NB4 (cell line): ENCODE measurements around the gene IER5.
"Not testable (repeated sequence)": the region's sequence is repeated elsewhere in the genome, so short reads cannot be mapped to it uniquely, and the experiment has no call there.

Source experiments
- DNase-seq: peaks from one replicate; pipeline ENCODE4 v3.0.0; 2010; ENCODE audit warnings: low read depth
- H3K4me3 ChIP-seq: one replicate; pipeline ENCODE4 v1.5.1; 2011; ENCODE audit warnings: mild to moderate bottlenecking, low read depth, low read length, moderate library complexity
- MYC ChIP-seq: IDR thresholded peaks from 2 replicates; pipeline ENCODE4 v1.6.1; 2011; ENCODE audit warnings: low read depth, low read length
- POLR2A ChIP-seq: IDR thresholded peaks from 2 replicates; pipeline ENCODE4 v1.6.1; 2011; ENCODE audit warnings: mild to moderate bottlenecking; ENCODE audit not compliant: insufficient read length; ENCODE audit errors: extremely low read depth
- TF ChIP-seq, protein P1 (sequence below): IDR thresholded peaks from one replicate; pipeline ENCODE4 v1.5.1; 2012; ENCODE audit warnings: low read depth, low read length
- TF ChIP-seq, protein P2 (sequence below): IDR thresholded peaks from 2 replicates; pipeline ENCODE4 v1.6.1; 2011; ENCODE audit warnings: low read depth, low read length

IER5 gene

DNA sequence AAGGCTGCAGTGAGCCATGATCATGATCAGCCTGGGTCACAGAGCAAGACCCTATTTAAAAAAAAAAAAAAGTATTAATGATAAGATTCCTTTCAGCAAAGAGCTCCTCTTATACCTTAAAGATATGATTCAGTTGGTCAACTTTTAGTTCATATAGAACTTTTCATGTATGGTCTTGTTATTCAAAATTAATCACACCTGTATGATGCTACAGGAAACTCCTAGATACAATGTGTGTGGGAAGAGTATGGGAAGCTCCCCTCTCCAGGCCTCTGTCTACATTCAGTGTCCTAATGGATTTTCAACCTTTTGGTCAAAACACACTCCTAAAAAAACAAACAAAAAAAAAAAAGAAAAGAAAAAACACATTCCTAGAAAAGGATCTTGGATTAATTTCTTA is 37.6 kb upstream of the IER5 start:
- no peak for DNase-seq
- TF ChIP-seq POLR2A (no peak), MYC (no peak)
- TF ChIP-seq, protein P1, sequence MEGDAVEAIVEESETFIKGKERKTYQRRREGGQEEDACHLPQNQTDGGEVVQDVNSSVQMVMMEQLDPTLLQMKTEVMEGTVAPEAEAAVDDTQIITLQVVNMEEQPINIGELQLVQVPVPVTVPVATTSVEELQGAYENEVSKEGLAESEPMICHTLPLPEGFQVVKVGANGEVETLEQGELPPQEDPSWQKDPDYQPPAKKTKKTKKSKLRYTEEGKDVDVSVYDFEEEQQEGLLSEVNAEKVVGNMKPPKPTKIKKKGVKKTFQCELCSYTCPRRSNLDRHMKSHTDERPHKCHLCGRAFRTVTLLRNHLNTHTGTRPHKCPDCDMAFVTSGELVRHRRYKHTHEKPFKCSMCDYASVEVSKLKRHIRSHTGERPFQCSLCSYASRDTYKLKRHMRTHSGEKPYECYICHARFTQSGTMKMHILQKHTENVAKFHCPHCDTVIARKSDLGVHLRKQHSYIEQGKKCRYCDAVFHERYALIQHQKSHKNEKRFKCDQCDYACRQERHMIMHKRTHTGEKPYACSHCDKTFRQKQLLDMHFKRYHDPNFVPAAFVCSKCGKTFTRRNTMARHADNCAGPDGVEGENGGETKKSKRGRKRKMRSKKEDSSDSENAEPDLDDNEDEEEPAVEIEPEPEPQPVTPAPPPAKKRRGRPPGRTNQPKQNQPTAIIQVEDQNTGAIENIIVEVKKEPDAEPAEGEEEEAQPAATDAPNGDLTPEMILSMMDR, result no peak
- TF ChIP-seq, protein P2, sequence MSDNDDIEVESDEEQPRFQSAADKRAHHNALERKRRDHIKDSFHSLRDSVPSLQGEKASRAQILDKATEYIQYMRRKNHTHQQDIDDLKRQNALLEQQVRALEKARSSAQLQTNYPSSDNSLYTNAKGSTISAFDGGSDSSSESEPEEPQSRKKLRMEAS, result no peak

DNA sequence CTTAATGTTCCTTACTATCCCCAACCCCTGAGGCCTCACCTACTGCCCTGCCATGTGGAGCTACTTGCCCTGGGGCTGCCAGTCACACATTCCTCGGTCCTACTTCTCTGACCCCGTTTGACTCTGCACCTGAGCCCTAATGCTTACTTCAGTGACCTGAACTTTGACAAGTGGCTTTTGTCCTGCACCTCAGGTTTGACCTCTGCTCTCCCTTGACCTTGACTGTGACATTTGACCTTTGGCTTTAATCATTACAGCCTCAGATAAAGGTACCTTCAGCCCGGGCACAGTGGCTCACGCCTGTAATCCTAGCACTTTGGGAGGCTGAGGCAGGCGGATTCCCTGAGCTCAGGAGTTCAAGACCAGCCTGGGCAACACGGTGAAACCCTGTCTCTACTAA is 31.9 kb upstream of the IER5 start:
- DNase-seq, result no peak
- no peak for TF ChIP-seq MYC
- TF ChIP-seq, protein P1, result no peak
- TF ChIP-seq, protein P2, result no peak
- TF ChIP-seq POLR2A, result no peak
- no peak overlapping the region for H3K4me3 ChIP-seq

More for the DNA sequence above, 37.6 kb upstream of the IER5 start:
- no peak overlapping the region for H3K4me3 ChIP-seq

DNA sequence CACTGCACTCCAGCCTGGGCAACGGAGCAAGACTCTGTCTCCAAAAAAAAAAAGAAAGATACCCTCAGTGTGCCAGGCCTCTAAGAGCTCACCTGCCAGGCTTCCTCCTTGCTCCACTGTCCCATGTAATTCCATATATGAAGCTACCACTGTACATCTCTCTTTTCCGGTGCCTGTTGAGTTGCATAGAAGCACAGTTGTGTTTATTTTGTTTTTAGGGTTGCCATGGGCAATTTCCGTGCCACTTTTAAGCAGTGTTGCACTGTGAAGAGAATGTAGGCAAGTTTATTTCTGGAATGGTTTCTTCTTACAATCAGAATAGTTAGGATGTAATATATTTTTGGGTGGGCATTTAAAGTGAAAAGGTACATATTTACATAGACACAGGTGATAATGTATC is 31.4 kb upstream of the IER5 start:
- H3K4me3 ChIP-seq, result no peak overlapping the region
- TF ChIP-seq MYC (no peak), POLR2A (no peak)
- TF ChIP-seq, protein P2, result no peak
- TF ChIP-seq, protein P1, result no peak
- no peak for DNase-seq

DNA sequence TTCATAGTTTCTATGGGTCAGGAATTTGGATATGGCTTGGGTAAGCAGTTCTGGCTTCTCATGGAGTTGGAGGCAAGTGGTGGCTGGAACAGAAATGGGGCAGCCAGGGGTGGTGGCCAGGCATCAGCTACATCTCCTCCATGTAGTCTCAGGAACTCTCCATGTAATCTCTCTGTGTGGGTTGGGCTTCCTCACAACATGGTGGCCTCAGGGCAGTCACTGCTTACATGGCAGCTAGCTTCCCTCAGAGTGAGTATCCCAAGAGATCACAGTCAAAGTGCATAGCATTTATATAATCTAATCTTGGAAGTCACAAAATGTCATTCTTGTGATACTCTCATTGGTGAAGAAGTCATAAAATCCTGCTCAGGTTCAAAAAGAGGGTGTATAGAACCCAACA is 29.1 kb upstream of the IER5 start:
- no peak overlapping the region for H3K4me3 ChIP-seq
- no peak for DNase-seq
- TF ChIP-seq, protein P1, result no peak
- TF ChIP-seq, protein P2, result no peak
- no peak for TF ChIP-seq MYC
- no peak for TF ChIP-seq POLR2A

DNA sequence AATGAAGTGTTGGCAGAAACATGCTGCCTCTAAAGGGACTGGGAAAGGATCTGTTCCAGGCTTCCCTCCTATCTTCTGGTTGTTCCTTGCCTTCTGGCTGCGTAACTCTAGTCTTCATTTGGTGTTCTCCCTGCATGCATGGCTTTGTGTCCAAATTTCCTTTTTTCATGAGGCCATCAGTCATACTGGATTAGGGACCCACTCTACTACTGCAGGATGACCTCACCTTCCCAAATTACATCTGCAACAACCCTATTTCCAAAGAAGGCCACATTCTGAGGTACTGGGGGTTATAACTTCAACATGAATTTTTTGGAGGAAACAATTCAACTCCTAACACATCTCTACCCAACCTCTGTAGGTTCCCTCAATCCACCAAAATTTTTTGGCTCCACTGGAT is 28.4 kb upstream of the IER5 start:
- TF ChIP-seq POLR2A (no peak), MYC (no peak)
- TF ChIP-seq, protein P1, result no peak
- TF ChIP-seq, protein P2, result no peak
- DNase-seq, result no peak
- no peak overlapping the region for H3K4me3 ChIP-seq

DNA sequence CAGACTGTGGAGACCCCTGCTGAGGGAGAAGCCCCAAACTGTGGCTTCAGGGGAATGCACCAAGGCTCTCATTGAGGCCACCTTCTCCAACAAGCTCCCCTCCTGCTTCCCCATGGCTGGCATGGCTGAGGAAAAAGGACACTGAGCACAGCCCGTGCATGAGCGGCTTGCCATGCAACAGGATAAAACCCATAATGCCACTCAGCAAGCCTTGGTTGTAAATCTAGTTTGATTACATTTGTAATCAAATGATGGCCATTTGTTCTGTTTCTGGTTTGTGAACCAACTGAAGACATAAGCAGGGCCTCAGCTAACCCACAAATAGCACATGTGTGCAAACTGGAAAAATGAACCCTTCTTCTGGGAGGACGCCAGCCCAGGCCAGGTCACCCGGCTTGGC is 27.6 kb upstream of the IER5 start:
- not testable (repeated sequence) for H3K4me3 ChIP-seq, DNase-seq
